ENCODE measurements around the gene NAV2.

NAV2 gene

GRCh38 chr11:19718951-19719350, 6.3 kb downstream of the NAV2 start:
- DNase-seq (ENCODE audit: low spot score), result no peak

- no peak for DNase-seq (ENCODE audit: low spot score)
Observed at GRCh38 chr11:19719960-19720359, 7.3 kb downstream of the NAV2 start.

- DNase-seq (ENCODE audit: low spot score), result no peak
Observed at GRCh38 chr11:19721176-19721575, 8.5 kb downstream of the NAV2 start.

GRCh38 chr11:19722702-19723101, 10.1 kb downstream of the NAV2 start:
- no peak for DNase-seq (ENCODE audit: low spot score)

GRCh38 chr11:19723572-19724342, 11.1 kb downstream of the NAV2 start:
- no peak for DNase-seq (ENCODE audit: low spot score)

- DNase-seq (ENCODE audit: low spot score), result no peak
Observed at GRCh38 chr11:19724765-19725164, 12.1 kb downstream of the NAV2 start.

GRCh38 chr11:19725379-19726079, 12.9 kb downstream of the NAV2 start:
- DNase-seq (ENCODE audit: low spot score), result no peak

- no peak for DNase-seq (ENCODE audit: low spot score)
Observed at GRCh38 chr11:19727246-19727645, 14.6 kb downstream of the NAV2 start.

- no peak for DNase-seq (ENCODE audit: low spot score)
Observed at GRCh38 chr11:19728436-19728835, 15.8 kb downstream of the NAV2 start.

- no peak for DNase-seq (ENCODE audit: low spot score)
Observed at GRCh38 chr11:19729141-19729540, 16.5 kb downstream of the NAV2 start.

- DNase-seq (ENCODE audit: low spot score), result no peak
Observed at GRCh38 chr11:19730373-19730772, 17.7 kb downstream of the NAV2 start.

- DNase-seq (ENCODE audit: low spot score), result no peak
Observed at GRCh38 chr11:19734171-19734570, 21.5 kb downstream of the NAV2 start.

GRCh38 chr11:19735157-19735908, 22.7 kb downstream of the NAV2 start:
- no peak for DNase-seq (ENCODE audit: low spot score)

GRCh38 chr11:19735909-19736498, 23.4 kb downstream of the NAV2 start:
- no peak for DNase-seq (ENCODE audit: low spot score)

GRCh38 chr11:19736831-19737230, 24.2 kb downstream of the NAV2 start:
- DNase-seq (ENCODE audit: low spot score), result no peak

- DNase-seq (ENCODE audit: low spot score), result no peak
Observed at GRCh38 chr11:19737575-19737974, 24.9 kb downstream of the NAV2 start.

- no peak for DNase-seq (ENCODE audit: low spot score)
Observed at GRCh38 chr11:19738124-19738523, 25.5 kb downstream of the NAV2 start.

- DNase-seq (ENCODE audit: low spot score), result no peak
Observed at GRCh38 chr11:19739872-19740271, 27.2 kb downstream of the NAV2 start.

- no peak for DNase-seq (ENCODE audit: low spot score)
Observed at GRCh38 chr11:19740586-19740985, 27.9 kb downstream of the NAV2 start.

GRCh38 chr11:19742588-19743292, 30.1 kb downstream of the NAV2 start:
- peak; percentile 63 for DNase-seq (ENCODE audit: low spot score)

GRCh38 chr11:19743622-19744021, 31.0 kb downstream of the NAV2 start:
- DNase-seq (ENCODE audit: low spot score), result no peak

- no peak for DNase-seq (ENCODE audit: low spot score)
Observed at GRCh38 chr11:19744130-19744529, 31.5 kb downstream of the NAV2 start.

Measured in LoVo (cell line).